ENCODE data around the gene RNF152. TPM values are rescaled to one million over a fixed set of nuclear protein-coding genes. Genes with fewer than 3 reads are reported as not detected.
A peak's percentile ranks its signal among the peaks of the same experiment; 100 is the strongest.

The RNF152 gene
- total and polyA plus RNA-seq, 4 donors = 21.2 to 58.2 (median 31.3) TPM

DNA sequence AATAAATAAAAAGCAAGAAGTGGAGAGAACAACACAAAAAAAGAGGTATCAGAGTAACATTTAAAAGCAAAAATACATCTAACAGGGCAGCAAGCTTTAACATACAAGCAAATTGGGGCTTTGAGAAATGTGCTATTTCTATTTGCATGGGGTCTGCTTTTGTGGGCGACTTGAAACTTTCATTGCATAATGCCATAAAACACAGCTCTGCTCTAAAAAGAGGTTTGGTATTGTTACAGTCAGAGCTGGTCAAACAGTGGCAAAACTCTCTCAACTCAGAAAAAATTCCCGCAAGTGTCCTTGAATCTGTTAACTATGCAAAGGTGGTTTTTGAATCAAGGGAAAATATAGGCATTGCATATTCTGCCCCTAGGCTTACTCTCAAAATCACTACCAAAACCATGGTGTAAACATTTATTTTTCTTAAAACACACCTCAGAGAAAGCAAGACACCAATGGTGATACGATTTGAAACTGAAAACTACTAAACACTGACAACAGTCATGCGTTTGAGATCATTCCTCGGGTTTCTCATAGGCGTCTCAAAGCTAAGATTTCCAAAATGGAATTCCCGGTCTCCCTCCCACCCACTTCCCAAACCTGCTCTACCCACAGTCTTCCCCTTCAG is 45.5 kb downstream of the RNF152 start:
- Histone ChIP-seq H3K4me3 (ENCODE audit: low read depth, low read length) (no peak overlapping the region), H3K27ac (ENCODE audit: low read depth, low read length) (no peak overlapping the region), H3K9me3 (ENCODE audit: control insufficient read depth, insufficient read depth, low read length) (no peaks in the 10 kb centered on the region), H3K36me3 (ENCODE audit: control insufficient read depth, insufficient read depth, low read length) (no peaks in the 10 kb centered on the region), H3K27me3 (ENCODE audit: control insufficient read depth, insufficient read depth, low read length) (no peaks in the 10 kb centered on the region), H3K4me1 (ENCODE audit: control insufficient read depth, insufficient read depth, low read length) (peaks cover 3% of the 10 kb centered on the region)
- 92% methylated on average over 5 of the region's 7 CpGs for WGBS (ENCODE audit: insufficient coverage)
- DNase-seq (ENCODE audit: low read depth in 4 of 6, low spot score in 6 of 6) = no peak

DNA sequence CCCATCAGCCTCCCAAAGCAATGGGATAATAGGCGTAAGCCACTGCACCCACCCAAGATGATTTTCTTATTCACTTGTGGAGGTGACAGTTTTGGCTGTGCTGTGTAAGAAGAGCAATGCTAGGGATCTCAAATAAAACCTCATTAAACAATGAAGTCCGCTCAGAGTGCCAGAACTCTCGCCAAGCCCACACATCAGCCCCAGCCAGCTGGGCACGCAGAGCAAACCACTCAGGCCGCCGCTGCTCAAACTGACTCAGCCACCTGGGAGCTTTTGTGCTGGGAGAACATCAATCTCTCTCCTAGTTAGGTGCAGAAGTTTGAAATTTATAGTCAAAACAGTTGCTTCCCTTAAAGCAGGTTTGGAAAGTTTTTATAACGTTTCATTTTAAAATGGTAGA is 47.6 kb downstream of the RNF152 start:
- no peak for DNase-seq (ENCODE audit: low read depth in 4 of 6, low spot score in 6 of 6)
- Histone ChIP-seq H3K9me3 (ENCODE audit: control insufficient read depth, insufficient read depth, low read length) (no peaks in the 10 kb centered on the region), H3K4me1 (ENCODE audit: control insufficient read depth, insufficient read depth, low read length) (peaks cover 3% of the 10 kb centered on the region), H3K27me3 (ENCODE audit: control insufficient read depth, insufficient read depth, low read length) (no peaks in the 10 kb centered on the region), H3K27ac (ENCODE audit: low read depth, low read length) (no peak overlapping the region), H3K4me3 (ENCODE audit: low read depth, low read length) (no peak overlapping the region), H3K36me3 (ENCODE audit: control insufficient read depth, insufficient read depth, low read length) (no peaks in the 10 kb centered on the region)
- no CpG with 5 or more reads among the region's 7 CpGs for WGBS (ENCODE audit: insufficient coverage)

DNA sequence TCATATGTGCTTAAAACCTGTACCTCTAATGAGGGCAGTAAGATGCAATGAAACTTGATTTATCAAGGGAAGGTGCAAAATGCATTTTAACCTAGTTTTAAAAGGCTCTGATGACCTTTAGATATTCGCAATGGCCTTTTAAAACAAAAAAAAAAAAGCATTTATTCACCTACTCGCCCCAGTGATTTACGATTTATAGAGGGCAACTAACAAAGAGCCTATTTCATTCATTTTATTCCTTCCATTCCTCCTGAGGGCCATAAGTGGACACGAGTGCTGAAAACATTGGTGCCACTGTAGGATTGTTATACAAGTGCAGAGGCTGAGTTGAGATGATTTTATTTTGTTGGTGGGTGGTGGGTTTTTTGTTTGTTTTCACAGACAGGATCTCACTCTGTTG is 48.1 kb downstream of the RNF152 start:
- no peak overlapping the region for H3K27ac ChIP-seq (ENCODE audit: low read depth, low read length)
- no peaks in the 10 kb centered on the region for H3K36me3 ChIP-seq (ENCODE audit: control insufficient read depth, insufficient read depth, low read length)
- H3K9me3 ChIP-seq (ENCODE audit: control insufficient read depth, insufficient read depth, low read length) = no peaks in the 10 kb centered on the region
- peaks cover 3% of the 10 kb centered on the region for H3K4me1 ChIP-seq (ENCODE audit: control insufficient read depth, insufficient read depth, low read length)
- 100% methylated on average over 1 of the region's 4 CpGs for WGBS (ENCODE audit: insufficient coverage)
- no peak for DNase-seq (ENCODE audit: low read depth in 4 of 6, low spot score in 6 of 6)
- H3K4me3 ChIP-seq (ENCODE audit: low read depth, low read length) = no peak overlapping the region
- H3K27me3 ChIP-seq (ENCODE audit: control insufficient read depth, insufficient read depth, low read length) = no peaks in the 10 kb centered on the region

DNA sequence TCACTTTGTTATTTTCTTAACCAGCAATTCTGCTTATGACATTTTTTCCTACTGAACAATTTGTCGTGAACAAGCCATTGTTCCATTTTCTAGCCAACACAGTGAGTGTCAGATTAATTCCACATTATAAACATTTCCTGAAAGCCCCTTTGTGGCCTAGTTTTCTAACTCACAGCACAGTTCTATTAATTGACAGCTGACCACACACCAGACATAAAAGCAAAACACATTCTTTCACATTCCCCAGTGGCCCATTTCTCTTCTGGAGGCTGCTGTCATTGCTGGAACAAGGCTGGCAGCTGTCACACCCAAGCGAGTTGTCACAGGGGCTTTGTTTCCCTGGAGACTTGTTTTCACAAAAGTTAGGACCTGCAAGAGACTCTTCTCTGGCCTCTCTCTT is 50.7 kb downstream of the RNF152 start:
- no peaks in the 10 kb centered on the region for H3K4me1 ChIP-seq (ENCODE audit: control insufficient read depth, insufficient read depth, low read length)
- H3K36me3 ChIP-seq (ENCODE audit: control insufficient read depth, insufficient read depth, low read length) = peaks cover 3% of the 10 kb centered on the region
- whole genome bisulfite sequencing (ENCODE audit: insufficient coverage) = 10% methylated on average over 2 of the region's 2 CpGs
- no peak overlapping the region for H3K4me3 ChIP-seq (ENCODE audit: low read depth, low read length)
- H3K9me3 ChIP-seq (ENCODE audit: control insufficient read depth, insufficient read depth, low read length) = no peaks in the 10 kb centered on the region
- H3K27me3 ChIP-seq (ENCODE audit: control insufficient read depth, insufficient read depth, low read length) = no peaks in the 10 kb centered on the region
- no peak overlapping the region for H3K27ac ChIP-seq (ENCODE audit: low read depth, low read length)
- peak in 1 of 6 donors; percentile 25 for DNase-seq (ENCODE audit: low read depth in 4 of 6, low spot score in 6 of 6)

DNA sequence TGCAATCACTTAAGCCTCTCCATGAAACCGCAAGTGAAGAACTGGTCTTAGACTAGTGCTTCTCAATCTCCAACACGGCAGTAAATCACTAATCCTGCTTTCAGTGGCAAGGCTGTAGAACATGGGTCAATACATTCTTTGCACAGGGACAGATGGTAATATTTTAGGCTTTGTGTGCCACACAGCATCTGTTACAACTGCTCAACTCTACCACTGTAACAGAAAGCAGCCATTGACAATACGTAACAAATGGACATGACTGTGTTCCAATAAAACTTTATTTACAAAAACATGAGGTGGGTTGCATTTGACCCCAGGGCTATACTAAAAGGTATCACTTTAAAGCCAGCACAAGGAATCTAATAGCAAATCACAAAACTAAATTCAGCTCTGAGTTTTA is 51.1 kb downstream of the RNF152 start:
- Histone ChIP-seq H3K9me3 (ENCODE audit: control insufficient read depth, insufficient read depth, low read length) (no peaks in the 10 kb centered on the region), H3K27ac (ENCODE audit: low read depth, low read length) (no peak overlapping the region), H3K27me3 (ENCODE audit: control insufficient read depth, insufficient read depth, low read length) (no peaks in the 10 kb centered on the region), H3K36me3 (ENCODE audit: control insufficient read depth, insufficient read depth, low read length) (peaks cover 3% of the 10 kb centered on the region), H3K4me3 (ENCODE audit: low read depth, low read length) (no peak overlapping the region), H3K4me1 (ENCODE audit: control insufficient read depth, insufficient read depth, low read length) (no peaks in the 10 kb centered on the region)
- no peak for DNase-seq (ENCODE audit: low read depth in 4 of 6, low spot score in 6 of 6)
- WGBS (ENCODE audit: insufficient coverage) = no CpG with 5 or more reads among the region's 3 CpGs

DNA sequence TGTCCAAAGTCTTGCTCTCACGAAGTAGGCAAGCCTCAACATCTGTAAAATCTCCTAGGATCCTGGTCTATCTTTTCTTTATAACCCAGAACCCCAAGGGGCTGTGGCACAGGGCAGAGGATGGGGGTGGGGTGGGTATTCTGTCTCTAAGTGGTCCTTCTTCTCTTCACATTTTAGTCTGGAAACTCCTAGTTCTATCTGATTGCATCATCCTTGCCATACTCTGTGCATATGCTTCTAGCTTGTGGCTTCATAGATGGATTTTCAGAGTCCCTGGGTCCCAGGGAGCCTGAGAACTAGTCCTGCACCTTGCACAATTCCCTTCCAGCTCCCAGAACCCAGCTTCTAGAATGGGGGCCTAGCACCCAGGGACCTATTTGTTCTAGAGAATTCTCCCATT is 52.5 kb downstream of the RNF152 start:
- Histone ChIP-seq H3K4me3 (ENCODE audit: low read depth, low read length) (no peak overlapping the region), H3K9me3 (ENCODE audit: control insufficient read depth, insufficient read depth, low read length) (peaks cover 2% of the 10 kb centered on the region), H3K36me3 (ENCODE audit: control insufficient read depth, insufficient read depth, low read length) (peaks cover 3% of the 10 kb centered on the region), H3K27ac (ENCODE audit: low read depth, low read length) (no peak overlapping the region), H3K27me3 (ENCODE audit: control insufficient read depth, insufficient read depth, low read length) (no peaks in the 10 kb centered on the region), H3K4me1 (ENCODE audit: control insufficient read depth, insufficient read depth, low read length) (no peaks in the 10 kb centered on the region)
- no CpG with 5 or more reads among the region's 1 CpG for WGBS (ENCODE audit: insufficient coverage)
- DNase-seq (ENCODE audit: low read depth in 4 of 6, low spot score in 6 of 6) = no peak

DNA sequence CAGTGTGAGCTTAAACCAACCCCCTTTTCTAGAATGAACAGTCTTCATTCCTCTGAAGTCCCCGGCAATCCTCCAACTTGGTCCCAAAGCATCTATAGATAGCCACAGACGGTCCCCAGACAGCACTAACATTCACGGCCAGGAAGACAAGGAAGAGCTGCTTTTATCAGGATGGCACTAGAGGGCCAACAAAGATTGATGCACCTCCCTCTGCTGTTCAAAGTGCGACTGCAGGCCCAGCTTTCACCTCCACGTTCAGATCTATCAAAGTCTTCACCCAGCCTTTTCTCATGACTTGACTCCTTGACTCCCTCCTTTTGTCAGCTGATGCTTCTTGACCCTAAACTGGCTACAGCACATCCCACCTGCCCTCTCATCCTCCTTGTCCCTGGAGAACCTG is 54.3 kb downstream of the RNF152 start:
- Histone ChIP-seq H3K27ac (ENCODE audit: low read depth, low read length) (no peak overlapping the region), H3K9me3 (ENCODE audit: control insufficient read depth, insufficient read depth, low read length) (peaks cover 2% of the 10 kb centered on the region), H3K4me1 (ENCODE audit: control insufficient read depth, insufficient read depth, low read length) (no peaks in the 10 kb centered on the region), H3K27me3 (ENCODE audit: control insufficient read depth, insufficient read depth, low read length) (no peaks in the 10 kb centered on the region), H3K4me3 (ENCODE audit: low read depth, low read length) (no peak overlapping the region), H3K36me3 (ENCODE audit: control insufficient read depth, insufficient read depth, low read length) (peaks cover 3% of the 10 kb centered on the region)
- DNase-seq (ENCODE audit: low read depth in 4 of 6, low spot score in 6 of 6) = no peak
- 82% methylated on average over 5 of the region's 5 CpGs for WGBS (ENCODE audit: insufficient coverage)

DNA sequence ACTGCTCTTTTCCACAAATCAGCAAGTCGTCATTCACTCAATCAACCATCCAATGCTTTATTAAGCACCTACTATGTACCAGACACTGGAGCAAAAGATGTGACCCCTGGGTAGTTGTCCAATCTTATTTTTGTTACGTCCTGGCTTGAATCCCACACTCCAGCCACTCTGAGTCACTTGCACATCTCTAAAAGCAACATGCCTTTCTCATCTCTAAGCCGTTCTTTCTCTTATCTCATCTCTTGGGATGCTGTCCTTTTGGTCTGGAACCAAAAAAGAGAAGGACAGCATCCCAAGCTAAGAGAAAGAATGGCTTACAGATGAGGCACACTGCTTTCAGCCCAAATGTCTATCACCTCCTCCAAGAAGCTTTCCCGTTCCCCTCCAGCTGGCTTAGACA is 58.8 kb downstream of the RNF152 start:
- Histone ChIP-seq H3K27me3 (ENCODE audit: control insufficient read depth, insufficient read depth, low read length) (no peaks in the 10 kb centered on the region), H3K4me1 (ENCODE audit: control insufficient read depth, insufficient read depth, low read length) (no peaks in the 10 kb centered on the region), H3K27ac (ENCODE audit: low read depth, low read length) (no peak overlapping the region), H3K36me3 (ENCODE audit: control insufficient read depth, insufficient read depth, low read length) (no peaks in the 10 kb centered on the region), H3K4me3 (ENCODE audit: low read depth, low read length) (no peak overlapping the region), H3K9me3 (ENCODE audit: control insufficient read depth, insufficient read depth, low read length) (peaks cover 2% of the 10 kb centered on the region)
- 81% methylated on average over 3 of the region's 4 CpGs for WGBS (ENCODE audit: insufficient coverage)
- no peak for DNase-seq (ENCODE audit: low read depth in 4 of 6, low spot score in 6 of 6)

DNA sequence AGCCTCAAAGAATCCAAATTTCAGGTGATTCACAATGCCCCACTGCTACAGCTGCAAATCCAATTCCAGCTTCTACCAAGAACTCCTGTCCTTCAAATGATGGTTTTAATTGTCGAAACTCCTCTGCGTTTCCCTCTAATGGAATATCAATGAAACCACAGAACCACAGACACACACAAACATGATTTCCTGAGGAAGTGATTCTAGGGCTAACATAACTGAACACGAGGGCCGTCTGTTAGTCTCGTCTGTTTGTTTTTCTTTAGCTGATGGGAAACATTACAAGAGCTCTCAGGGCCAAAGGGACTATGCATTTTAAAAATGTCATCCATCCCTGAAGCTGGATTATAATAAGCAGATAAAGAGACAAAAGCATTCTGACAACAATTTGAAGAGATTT is 59.4 kb downstream of the RNF152 start:
- WGBS (ENCODE audit: insufficient coverage) = 20% methylated on average over 1 of the region's 5 CpGs
- no peak overlapping the region for H3K27ac ChIP-seq (ENCODE audit: low read depth, low read length)

DNA sequence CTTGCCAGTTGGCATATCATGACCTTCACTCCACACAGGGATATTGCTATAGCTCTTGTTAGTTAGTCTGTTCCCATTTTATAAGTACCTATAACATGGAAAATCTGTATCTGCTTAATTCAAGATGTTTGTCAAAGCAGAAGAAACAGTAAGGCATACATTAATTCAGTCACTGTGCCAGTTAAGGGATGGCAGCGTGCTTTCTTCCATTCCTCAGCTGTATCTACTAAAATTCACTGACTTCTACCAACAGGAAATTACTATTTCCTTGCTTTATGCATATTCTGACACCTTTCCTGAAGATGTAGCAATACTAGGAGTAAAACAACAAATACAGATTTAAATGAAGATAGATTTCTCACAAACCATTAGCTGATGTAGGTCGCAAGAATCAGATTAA is 59.9 kb downstream of the RNF152 start:
- H3K27me3 ChIP-seq (ENCODE audit: control insufficient read depth, insufficient read depth, low read length) = no peaks in the 10 kb centered on the region
- H3K9me3 ChIP-seq (ENCODE audit: control insufficient read depth, insufficient read depth, low read length) = peaks cover 2% of the 10 kb centered on the region
- no CpG with 5 or more reads among the region's 2 CpGs for WGBS (ENCODE audit: insufficient coverage)
- H3K4me3 ChIP-seq (ENCODE audit: low read depth, low read length) = no peak overlapping the region
- no peaks in the 10 kb centered on the region for H3K36me3 ChIP-seq (ENCODE audit: control insufficient read depth, insufficient read depth, low read length)
- no peak for DNase-seq (ENCODE audit: low read depth in 4 of 6, low spot score in 6 of 6)
- no peak overlapping the region for H3K27ac ChIP-seq (ENCODE audit: low read depth, low read length)
- no peaks in the 10 kb centered on the region for H3K4me1 ChIP-seq (ENCODE audit: control insufficient read depth, insufficient read depth, low read length)

More for the DNA sequence above, 59.4 kb downstream of the RNF152 start:
- DNase-seq (ENCODE audit: low read depth in 4 of 6, low spot score in 6 of 6) = peak in 2 of 6 donors; percentile 6 to 28
- Histone ChIP-seq H3K27me3 (ENCODE audit: control insufficient read depth, insufficient read depth, low read length) (no peaks in the 10 kb centered on the region), H3K9me3 (ENCODE audit: control insufficient read depth, insufficient read depth, low read length) (peaks cover 2% of the 10 kb centered on the region), H3K4me3 (ENCODE audit: low read depth, low read length) (no peak overlapping the region), H3K4me1 (ENCODE audit: control insufficient read depth, insufficient read depth, low read length) (no peaks in the 10 kb centered on the region), H3K36me3 (ENCODE audit: control insufficient read depth, insufficient read depth, low read length) (no peaks in the 10 kb centered on the region)

Measured in spinal cord (tissue), 10 donors.